SW 1271 (cell line): ENCODE data around the gene MAGEC3.

Experiments used
- DNase-seq, 2 experiments: peaks; one replicate each; lab custom pipeline; 2025; lab: John Stamatoyannopoulos, UW

MAGEC3 gene

GRCh38 chrX:141945426-141945825 lies 107.3 kb downstream of the MAGEC3 start:
- DNase-seq: no peak

GRCh38 chrX:141947350-141947749 lies 109.2 kb downstream of the MAGEC3 start:
- DNase-seq: no peak
